Measurements from ENCODE around the gene HYDIN.
"Not testable (repeated sequence)": the region's sequence is repeated elsewhere in the genome, so short reads cannot be mapped to it uniquely, and the experiment has no call there.

Gene HYDIN

GRCh38 chr16:70822734-70823133, 407.8 kb downstream of the HYDIN start:
- DNase-seq: not testable (repeated sequence)

DNA sequence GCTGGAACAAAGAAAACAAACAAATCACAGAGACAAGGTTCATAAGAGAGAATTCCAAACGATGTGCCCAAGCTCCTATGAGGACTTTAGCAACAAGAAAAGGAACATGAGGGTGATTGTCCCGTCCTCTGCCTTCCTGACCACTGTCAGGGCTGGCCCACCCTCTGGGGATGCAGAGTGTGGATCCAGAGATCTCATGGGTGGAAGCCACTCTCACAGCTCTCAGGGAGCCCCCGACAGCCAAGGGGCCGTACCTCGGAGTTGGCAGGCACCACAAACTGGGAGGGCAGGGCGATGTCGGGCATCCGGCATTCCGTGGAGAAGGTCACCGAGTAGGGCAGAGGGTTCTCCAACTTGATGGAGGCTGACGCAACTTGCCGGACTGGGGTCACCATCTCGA, 412.4 kb downstream of the HYDIN start:
- not testable (repeated sequence) for DNase-seq

DNA sequence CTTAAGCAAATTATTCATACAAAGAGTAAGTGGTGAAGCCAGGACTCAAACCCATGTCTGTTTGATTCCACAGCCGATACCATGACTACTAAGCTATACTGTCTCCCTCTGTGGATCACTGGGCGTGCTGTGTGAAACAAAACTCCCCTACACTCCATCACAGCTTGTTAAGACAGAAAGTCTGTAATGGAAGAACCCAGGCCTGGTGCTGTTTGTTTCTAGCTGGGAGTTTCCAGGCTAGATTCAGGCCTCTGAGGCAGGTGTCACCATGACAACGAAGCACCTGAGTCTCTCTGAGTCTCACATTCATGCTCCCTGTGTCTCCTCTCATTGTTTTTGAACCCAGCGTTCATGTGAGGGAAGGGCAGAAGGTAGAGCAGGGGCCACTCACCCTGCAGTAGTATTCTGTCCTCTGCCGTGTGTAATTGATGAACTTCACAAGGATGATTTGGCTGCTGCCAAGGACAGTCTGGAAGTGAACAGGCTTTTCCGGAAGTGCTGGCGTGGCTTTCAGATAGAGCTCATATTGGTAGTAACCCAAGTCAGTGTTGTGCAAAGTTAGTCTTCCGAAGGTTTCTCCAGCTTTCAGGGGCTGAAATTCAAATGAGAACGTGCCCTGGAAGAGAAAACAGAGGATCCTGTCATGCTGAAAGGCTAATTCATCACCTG, 421.0 kb downstream of the HYDIN start:
- DNase-seq: no peak

DNA sequence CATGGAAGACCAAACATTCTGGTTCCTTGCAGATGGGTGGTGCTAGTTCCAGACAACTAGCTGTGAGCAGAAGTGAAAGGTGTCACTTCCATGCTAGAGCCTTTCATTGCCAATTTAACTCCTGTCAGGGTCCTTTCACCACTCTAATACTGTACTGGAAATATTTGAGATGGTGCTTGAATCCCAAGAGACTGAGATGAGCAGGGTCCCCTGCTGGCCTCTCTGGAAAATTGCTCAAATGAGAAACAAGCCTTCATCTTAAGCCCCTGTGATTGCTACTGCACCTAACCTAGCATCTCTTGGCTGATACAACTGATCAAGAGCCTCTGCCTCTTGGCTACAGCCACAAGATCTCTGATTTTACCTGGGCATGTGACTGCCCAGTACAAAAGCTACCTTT, 422.2 kb downstream of the HYDIN start:
- no peak for DNase-seq

DNA sequence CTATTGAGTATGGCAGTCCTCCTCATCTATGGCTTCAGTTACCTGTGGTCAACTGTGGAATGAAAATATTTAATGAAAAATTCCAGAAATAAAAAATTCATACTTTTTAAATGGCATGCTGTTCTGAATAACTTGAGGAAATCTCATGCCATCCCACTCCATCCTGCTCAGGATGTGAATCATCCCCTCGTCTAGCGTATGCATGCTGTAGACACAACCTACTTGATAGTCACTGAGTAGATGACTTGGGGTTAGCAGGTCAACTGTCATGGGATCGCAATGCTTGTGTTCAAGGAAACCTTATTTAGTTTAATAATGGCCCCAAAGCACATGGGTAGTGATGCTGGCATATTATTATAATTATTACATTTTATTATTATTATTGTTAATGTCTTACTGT, 424.7 kb downstream of the HYDIN start:
- no peak for DNase-seq

DNA sequence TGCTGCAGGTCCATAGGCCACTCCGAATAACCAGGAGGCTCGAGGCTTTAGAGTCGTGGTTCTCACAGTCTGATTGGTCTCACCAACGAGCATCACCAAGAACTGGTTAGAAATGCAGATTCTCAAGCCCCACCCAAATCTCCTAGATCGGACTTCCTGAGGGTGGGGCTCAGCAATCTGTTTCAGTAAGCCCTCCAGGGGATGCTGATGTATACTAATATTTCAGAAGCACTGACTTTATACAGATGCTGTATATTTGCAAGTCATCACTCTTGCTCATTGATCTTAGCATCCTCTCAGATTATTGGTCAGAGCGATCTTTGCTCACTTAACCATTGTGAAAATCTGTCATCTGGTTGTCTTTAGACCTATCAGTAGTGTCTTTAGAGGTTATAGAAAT, 425.1 kb downstream of the HYDIN start:
- DNase-seq: no peak

DNA sequence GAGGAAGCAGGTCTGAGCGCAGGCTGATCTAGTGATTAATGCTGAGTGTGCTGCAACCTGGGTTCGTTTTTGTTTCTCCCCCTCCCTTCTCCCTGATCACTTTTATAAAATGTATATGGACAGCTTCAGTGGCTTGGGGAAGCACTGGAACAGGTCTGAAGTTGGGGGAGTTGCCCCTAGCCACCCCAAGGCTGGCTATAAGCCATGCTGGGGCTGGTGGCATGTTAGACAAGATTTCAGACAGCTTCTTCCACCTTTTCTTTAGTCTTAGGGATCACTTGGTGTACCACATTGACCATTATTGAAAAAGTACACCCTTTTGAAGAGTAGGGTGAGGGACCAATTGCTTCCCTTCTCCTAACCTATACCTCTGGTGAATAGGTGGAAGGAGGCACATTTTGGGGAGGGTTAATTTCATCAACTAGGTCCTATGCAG, 425.8 kb downstream of the HYDIN start:
- no peak for DNase-seq

- no peak for DNase-seq
These were observed 426.3 kb downstream of the HYDIN start for GRCh38 chr16:70804153-70804733.

GRCh38 chr16:70803319-70803718, 427.2 kb downstream of the HYDIN start:
- DNase-seq: no peak

GRCh38 chr16:70801611-70802010, 428.9 kb downstream of the HYDIN start:
- no peak for DNase-seq

DNA sequence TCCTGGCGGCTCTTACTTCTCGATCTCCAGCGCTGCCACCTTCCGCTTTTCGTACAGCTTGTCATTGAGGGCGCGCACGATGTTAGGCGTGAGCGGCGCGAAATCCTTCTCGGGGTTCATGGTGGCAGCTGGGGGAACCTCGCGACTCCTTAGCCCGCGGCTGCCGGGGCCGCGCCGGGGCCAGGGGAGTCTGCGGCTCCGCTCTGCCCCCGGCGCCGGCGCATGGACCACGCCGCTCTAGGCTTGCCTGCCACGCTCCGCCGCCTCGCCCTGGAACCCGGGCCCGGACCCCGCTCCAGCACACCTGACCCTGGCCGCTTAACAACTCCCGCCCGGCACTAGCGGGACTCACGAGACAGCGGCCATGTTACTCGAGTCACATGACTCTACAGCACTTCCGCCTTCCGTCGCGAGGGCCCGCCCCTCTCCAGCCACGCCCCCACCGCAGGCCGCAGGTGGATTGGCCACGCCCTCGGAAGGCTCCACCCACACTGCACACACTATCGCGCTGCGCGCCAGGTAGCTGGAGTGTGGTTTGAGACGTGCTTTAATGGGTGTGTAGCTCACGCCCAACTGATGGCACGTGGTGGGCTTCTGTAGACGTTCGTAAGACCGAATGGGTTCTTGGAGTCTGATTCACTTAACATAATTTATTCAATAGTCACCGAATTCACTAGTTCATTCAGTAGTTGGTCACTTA, 429.6 kb downstream of the HYDIN start, which contains the start of gene VAC14:
VAC14 (minus strand) TSS at position 378 of the 700 bp plus-strand sequence; CDS start at position 120, 258 bp downstream.
- peak; percentile 98 to 99 for DNase-seq

DNA sequence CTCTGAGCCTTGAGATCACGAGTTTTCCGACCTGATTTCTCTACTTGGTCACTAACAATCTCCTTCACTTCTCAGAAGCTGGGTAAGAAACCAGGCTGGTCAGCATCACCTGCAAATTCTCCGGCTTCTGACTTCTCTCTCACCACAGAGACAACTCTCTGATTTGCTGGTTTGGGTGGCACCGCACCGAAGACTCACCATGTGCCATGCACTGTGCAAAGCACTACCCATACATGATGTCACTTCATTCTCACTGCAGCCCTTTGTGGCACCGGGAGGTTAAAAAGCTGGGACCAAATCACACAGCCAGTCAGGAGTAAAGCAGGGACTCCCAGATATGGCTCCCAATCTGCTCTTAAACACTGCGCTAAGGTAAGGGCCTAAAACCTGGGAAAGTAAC, 430.2 kb downstream of the HYDIN start:
- peak in 1 of 2 experiments; percentile 38 for DNase-seq

- no peak for DNase-seq
These were observed 434.2 kb downstream of the HYDIN start for GRCh38 chr16:70796301-70796700.

DNA sequence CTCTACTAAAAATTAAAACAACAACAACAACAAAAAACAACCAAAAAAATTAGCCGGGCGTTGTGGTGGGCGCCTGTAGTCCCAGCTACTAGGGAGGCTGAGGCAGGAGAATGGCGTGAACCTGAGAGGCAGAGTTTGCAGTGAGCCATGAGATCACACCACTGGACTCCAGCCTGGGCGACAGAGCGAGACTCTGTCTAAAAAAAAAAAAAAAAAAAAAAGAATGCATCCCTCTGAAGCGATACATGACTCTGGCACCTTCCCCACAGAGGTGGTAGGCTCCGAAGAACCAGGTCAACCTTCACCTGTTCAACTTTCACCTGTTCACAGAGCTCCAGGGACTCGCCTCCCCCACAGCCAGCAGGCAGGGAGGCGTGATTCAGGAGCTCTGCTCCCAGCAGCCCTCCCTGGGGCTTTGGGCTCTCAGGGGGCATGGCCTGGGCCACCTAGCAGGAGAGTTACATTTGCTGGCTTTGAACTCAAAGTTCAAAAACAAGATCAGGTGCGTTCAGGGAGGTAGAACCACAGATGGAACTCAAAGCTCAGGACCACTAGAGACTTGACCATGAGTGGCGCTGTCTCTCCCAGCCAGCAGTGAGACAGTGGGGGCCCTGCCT, 435.1 kb downstream of the HYDIN start:
- no peak for DNase-seq

- DNase-seq: no peak
These were observed 436.5 kb downstream of the HYDIN start for GRCh38 chr16:70793851-70794502.

GRCh38 chr16:70790815-70791214, 439.7 kb downstream of the HYDIN start:
- no peak for DNase-seq

- no peak for DNase-seq
These were observed 440.7 kb downstream of the HYDIN start for GRCh38 chr16:70789595-70790447.

GRCh38 chr16:70788668-70789594, 441.6 kb downstream of the HYDIN start:
- DNase-seq: no peak

- DNase-seq: no peak
These were observed 444.3 kb downstream of the HYDIN start for GRCh38 chr16:70786020-70786755.
